Erythroblast (primary cell): ENCODE data around the gene APOBR.
"Not testable (repeated sequence)": the region's sequence is repeated elsewhere in the genome, so short reads cannot be mapped to it uniquely, and the experiment has no call there.

Experiments
- DNase-seq, 2 experiments: peaks; one replicate each; lab custom pipeline; 2025; lab: John Stamatoyannopoulos, UW
- GATA1 ChIP-seq: IDR thresholded peaks from 2 replicates; pipeline ENCODE4 v1.6.1; 2011; ENCODE audit warnings: low read depth, mild to moderate bottlenecking, control low read depth, low read length, moderate library complexity
- POLR2A ChIP-seq: IDR thresholded peaks from 2 replicates; pipeline ENCODE4 v1.6.1; 2011; ENCODE audit warnings: mild to moderate bottlenecking, low read length

Gene APOBR

GRCh38 chr16:28544998-28545397 is 50.6 kb downstream of the APOBR start:
- no peak for DNase-seq
- no peak for TF ChIP-seq POLR2A
- no peak for TF ChIP-seq GATA1

GRCh38 chr16:28545964-28546363 is 51.5 kb downstream of the APOBR start:
- not testable (repeated sequence) for DNase-seq

- no peak for DNase-seq
- no peak for TF ChIP-seq POLR2A
- no peak for TF ChIP-seq GATA1
Observed at GRCh38 chr16:28546626-28547025, 52.2 kb downstream of the APOBR start.

GRCh38 chr16:28548306-28548802 is 53.9 kb downstream of the APOBR start:
- TF ChIP-seq GATA1 = no peak
- no peak for DNase-seq
